ENCODE measurements around the gene MDM2. TPM values are rescaled to one million over a fixed set of nuclear protein-coding genes. Genes with fewer than 3 reads are reported as not detected.

The MDM2 gene
- total and polyA plus RNA-seq, 2 donors (not counting 3 experiments of a cell fraction or from before 2014, with no cell fraction given): 16.7 to 270 TPM

GRCh38 chr12:68865399-68866164, 57.6 kb downstream of the MDM2 start:
- no TSS peak for BruUV-seq (replicated peaks)
- no peak for DNase-seq (ENCODE audit: low read depth, low spot score)
- Histone ChIP-seq H3K9ac (replicated peaks; ENCODE audit: extremely low read depth, insufficient read depth, low read length) (no peak overlapping the region), H3K4me2 (ENCODE audit: insufficient read depth, low read length) (no peak overlapping the region), H4K20me1 (replicated peaks; ENCODE audit: control insufficient read depth, extremely low read depth, insufficient read depth, low read length) (no peaks in the 10 kb centered on the region), H3K4me3 (replicated peaks in 1 of 3; ENCODE audit: insufficient read depth in 1 of 3, low read depth in 1 of 3, low read length in 3 of 3) (no peak overlapping the region), H3K36me3 (ENCODE audit: control insufficient read depth in 2 of 2, extremely low read depth in 1 of 2, insufficient read depth in 2 of 2, low read length in 2 of 2) (no peaks in the 10 kb centered on the region), H3K4me1 (ENCODE audit: control insufficient read depth, extremely low read depth, insufficient read depth, low read length) (no peaks in the 10 kb centered on the region), H3K27ac (ENCODE audit: insufficient read depth, low read depth, low read length) (no peak overlapping the region), H3K27me3 (ENCODE audit: control insufficient read depth in 2 of 2, insufficient read depth in 2 of 2, low read length in 2 of 2) (peaks cover 24 to 25% of the 10 kb centered on the region in 2 experiments), H2AFZ (ENCODE audit: low read depth, low read length) (no peak overlapping the region), H3K9me3 (replicated peaks; ENCODE audit: control insufficient read depth, insufficient read depth, low read length) (no peaks in the 10 kb centered on the region), H3K79me2 (ENCODE audit: control insufficient read depth, insufficient read depth, low read length) (no peaks in the 10 kb centered on the region), H3K9me1 (replicated peaks; ENCODE audit: control insufficient read depth, extremely low read depth, insufficient read depth, low read length) (no peaks in the 10 kb centered on the region)
- dilution Hi-C loops (cut with MboI; ENCODE audit: extremely low pct_ligation_motif_present, low sequenced_read_pairs): no loop called here
- FAIRE-seq: no peak
- POLR2A ChIA-PET: no interaction called here
- CTCF ChIA-PET: interaction anchor here (1.0 to 2.3 kb wide), 5 partner anchors 204 to 388 kb away, joined by 4 to 9 read pairs (median 6); no protein-coding TSS in a partner anchor
- TF ChIP-seq JUN (IDR thresholded peaks at IDR 0.05; ENCODE audit: borderline replicate concordance, insufficient read depth, insufficient read length, low read depth) (no peak), CTCF (IDR thresholded peaks at IDR 0.05; ENCODE audit: extremely low read depth in 1 of 2, insufficient read depth in 1 of 2, low read depth in 1 of 2, low read length in 2 of 2) (no peak), GATA2 (IDR thresholded peaks at IDR 0.05; ENCODE audit: insufficient read depth, insufficient read length, low read depth, low read length) (no peak), MAX (IDR thresholded peaks at IDR 0.05; ENCODE audit: insufficient read depth, insufficient read length) (no peak), POLR2A (IDR thresholded peaks at IDR 0.05; ENCODE audit: low read depth, low read length) (no peak), MYC (IDR thresholded peaks at IDR 0.05; ENCODE audit: low read depth, low read length) (no peak), FOS (IDR thresholded peaks at IDR 0.05; ENCODE audit: borderline replicate concordance, insufficient read depth, low read length) (no peak)
- intact Hi-C loops (cut with micrococcal nuclease): no loop called here
